Measurements from ENCODE around the gene ZNHIT2. TPM values are rescaled to one million over a fixed set of nuclear protein-coding genes. Genes with fewer than 3 reads are reported as not detected.

The ZNHIT2 gene
- total and polyA plus RNA-seq, 2 experiments from 2014 or later, result 17.7 to 18.1 TPM

DNA sequence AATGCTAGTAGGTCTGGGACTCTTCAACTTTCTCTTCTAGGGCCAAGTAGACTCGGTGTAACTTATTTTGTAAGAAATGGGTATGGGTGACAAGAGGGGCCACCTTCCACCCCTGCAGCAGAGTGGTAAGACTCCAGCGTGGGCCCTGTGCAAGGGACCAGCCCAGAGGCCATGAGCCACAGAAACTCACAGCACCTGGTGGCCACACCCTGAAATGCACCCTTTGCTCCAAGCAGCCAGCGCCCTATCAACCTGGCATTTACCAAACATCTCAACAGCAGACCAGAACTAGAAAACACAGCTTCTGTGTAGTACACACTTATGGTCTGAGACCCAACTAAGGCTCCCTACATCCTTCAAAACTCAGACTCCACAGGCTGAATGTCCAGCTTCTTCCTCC lies 39.4 kb downstream of the ZNHIT2 start:
- peaks cover 69% of the 10 kb centered on the region for H3K36me3 Mint-ChIP-seq (ENCODE audit: low read depth)
- peaks cover 16% of the 10 kb centered on the region for H3K36me3 ChIP-seq (ENCODE audit: insufficient read depth)
- H3F3A ChIP-seq (replicated peaks; ENCODE audit: low read depth), result peaks cover 29% of the 10 kb centered on the region; the same call in 1 of the 2 replicates
- H3K9me3 Mint-ChIP-seq, result no peaks in the 10 kb centered on the region; the same call in 2 of the 3 replicates
- no peak overlapping the region for H2AFZ ChIP-seq
- H3K4me1 Mint-ChIP-seq, result peaks cover 23% of the 10 kb centered on the region
- H3K4me3 ChIP-seq, result no peak overlapping the region
- H3K27me3 Mint-ChIP-seq (ENCODE audit: insufficient read depth, low read depth, poor library complexity), result peaks cover 8% of the 10 kb centered on the region
- no peak overlapping the region for H3K4me2 ChIP-seq
- peak overlapping the region; percentile 74; the same call in 1 of the 2 replicates for H3K27ac ChIP-seq (ENCODE audit: low read depth)
- peak; percentile 93 for ATAC-seq
- no peaks in the 10 kb centered on the region for H3K27me3 ChIP-seq (ENCODE audit: insufficient read depth)
- H4K20me1 ChIP-seq (replicated peaks; ENCODE audit: insufficient read depth), result peaks cover 42% of the 10 kb centered on the region
- peak; percentile 80 for DNase-seq (ENCODE audit: low spot score)
- no peak overlapping the region for H3K27ac Mint-ChIP-seq
- TF ChIP-seq, protein P1, sequence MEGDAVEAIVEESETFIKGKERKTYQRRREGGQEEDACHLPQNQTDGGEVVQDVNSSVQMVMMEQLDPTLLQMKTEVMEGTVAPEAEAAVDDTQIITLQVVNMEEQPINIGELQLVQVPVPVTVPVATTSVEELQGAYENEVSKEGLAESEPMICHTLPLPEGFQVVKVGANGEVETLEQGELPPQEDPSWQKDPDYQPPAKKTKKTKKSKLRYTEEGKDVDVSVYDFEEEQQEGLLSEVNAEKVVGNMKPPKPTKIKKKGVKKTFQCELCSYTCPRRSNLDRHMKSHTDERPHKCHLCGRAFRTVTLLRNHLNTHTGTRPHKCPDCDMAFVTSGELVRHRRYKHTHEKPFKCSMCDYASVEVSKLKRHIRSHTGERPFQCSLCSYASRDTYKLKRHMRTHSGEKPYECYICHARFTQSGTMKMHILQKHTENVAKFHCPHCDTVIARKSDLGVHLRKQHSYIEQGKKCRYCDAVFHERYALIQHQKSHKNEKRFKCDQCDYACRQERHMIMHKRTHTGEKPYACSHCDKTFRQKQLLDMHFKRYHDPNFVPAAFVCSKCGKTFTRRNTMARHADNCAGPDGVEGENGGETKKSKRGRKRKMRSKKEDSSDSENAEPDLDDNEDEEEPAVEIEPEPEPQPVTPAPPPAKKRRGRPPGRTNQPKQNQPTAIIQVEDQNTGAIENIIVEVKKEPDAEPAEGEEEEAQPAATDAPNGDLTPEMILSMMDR (conservative IDR thresholded peaks at IDR 0.05; ENCODE audit: low read depth in 2 of 2), result peak; percentile 63 to 66
- no peak for TF ChIP-seq JUNB (IDR thresholded peaks at IDR 0.05; ENCODE audit: unreplicated experiment)
- peaks cover 50% of the 10 kb centered on the region for H3K79me2 ChIP-seq (replicated peaks; ENCODE audit: insufficient read depth)
- H3K9me2 ChIP-seq (ENCODE audit: insufficient read depth), result no peaks in the 10 kb centered on the region
- H3K4me1 ChIP-seq (ENCODE audit: insufficient read depth), result peaks cover 8% of the 10 kb centered on the region; the same call in 1 of the 2 replicates
- no peak overlapping the region for H3K4me3 Mint-ChIP-seq

DNA sequence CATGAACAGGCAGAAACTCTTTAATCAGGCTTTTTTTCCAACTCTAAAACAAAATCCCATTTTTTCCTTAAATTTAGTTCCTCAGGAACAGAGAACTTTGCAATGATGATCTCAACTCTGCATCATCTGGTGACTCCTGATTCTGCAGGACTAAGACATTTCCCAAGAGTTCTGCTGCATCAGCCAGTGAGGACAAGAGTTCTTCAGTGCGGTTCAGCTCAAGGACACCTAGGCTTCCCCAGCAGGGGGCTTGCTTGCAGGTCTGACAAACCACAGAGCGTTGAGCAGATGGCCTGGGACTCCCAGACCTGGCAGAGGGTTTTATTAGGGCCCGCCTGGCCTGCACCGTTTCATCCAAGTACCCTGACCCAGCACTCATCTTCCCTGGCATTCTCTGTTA lies 40.0 kb downstream of the ZNHIT2 start:
- Histone ChIP-seq H3K27me3 (ENCODE audit: insufficient read depth) (no peaks in the 10 kb centered on the region), H3K4me3 (no peak overlapping the region), H3K36me3 (ENCODE audit: insufficient read depth) (peaks cover 16% of the 10 kb centered on the region), H3K4me2 (no peak overlapping the region), H3K79me2 (replicated peaks; ENCODE audit: insufficient read depth) (peaks cover 43% of the 10 kb centered on the region), H2AFZ (no peak overlapping the region), H4K20me1 (replicated peaks; ENCODE audit: insufficient read depth) (peaks cover 35% of the 10 kb centered on the region), H3K27ac (ENCODE audit: low read depth) (no peak overlapping the region), H3K9me2 (ENCODE audit: insufficient read depth) (no peaks in the 10 kb centered on the region), H3F3A (replicated peaks; ENCODE audit: low read depth) (peaks cover 26% of the 10 kb centered on the region; the same call in 1 of the 2 replicates), H3K4me1 (ENCODE audit: insufficient read depth) (peaks cover 1% of the 10 kb centered on the region; the same call in 1 of the 2 replicates)
- no peak for DNase-seq (ENCODE audit: low spot score)
- ATAC-seq, result no peak
- H3K4me3 Mint-ChIP-seq, result no peak overlapping the region; the same call in 2 of the 3 replicates
- H3K27ac Mint-ChIP-seq, result no peak overlapping the region
- H3K4me1 Mint-ChIP-seq, result peaks cover 17% of the 10 kb centered on the region
- H3K27me3 Mint-ChIP-seq (ENCODE audit: insufficient read depth, low read depth, poor library complexity), result peaks cover 10% of the 10 kb centered on the region
- H3K9me3 Mint-ChIP-seq, result no peaks in the 10 kb centered on the region; the same call in 2 of the 3 replicates
- TF ChIP-seq, protein P2, sequence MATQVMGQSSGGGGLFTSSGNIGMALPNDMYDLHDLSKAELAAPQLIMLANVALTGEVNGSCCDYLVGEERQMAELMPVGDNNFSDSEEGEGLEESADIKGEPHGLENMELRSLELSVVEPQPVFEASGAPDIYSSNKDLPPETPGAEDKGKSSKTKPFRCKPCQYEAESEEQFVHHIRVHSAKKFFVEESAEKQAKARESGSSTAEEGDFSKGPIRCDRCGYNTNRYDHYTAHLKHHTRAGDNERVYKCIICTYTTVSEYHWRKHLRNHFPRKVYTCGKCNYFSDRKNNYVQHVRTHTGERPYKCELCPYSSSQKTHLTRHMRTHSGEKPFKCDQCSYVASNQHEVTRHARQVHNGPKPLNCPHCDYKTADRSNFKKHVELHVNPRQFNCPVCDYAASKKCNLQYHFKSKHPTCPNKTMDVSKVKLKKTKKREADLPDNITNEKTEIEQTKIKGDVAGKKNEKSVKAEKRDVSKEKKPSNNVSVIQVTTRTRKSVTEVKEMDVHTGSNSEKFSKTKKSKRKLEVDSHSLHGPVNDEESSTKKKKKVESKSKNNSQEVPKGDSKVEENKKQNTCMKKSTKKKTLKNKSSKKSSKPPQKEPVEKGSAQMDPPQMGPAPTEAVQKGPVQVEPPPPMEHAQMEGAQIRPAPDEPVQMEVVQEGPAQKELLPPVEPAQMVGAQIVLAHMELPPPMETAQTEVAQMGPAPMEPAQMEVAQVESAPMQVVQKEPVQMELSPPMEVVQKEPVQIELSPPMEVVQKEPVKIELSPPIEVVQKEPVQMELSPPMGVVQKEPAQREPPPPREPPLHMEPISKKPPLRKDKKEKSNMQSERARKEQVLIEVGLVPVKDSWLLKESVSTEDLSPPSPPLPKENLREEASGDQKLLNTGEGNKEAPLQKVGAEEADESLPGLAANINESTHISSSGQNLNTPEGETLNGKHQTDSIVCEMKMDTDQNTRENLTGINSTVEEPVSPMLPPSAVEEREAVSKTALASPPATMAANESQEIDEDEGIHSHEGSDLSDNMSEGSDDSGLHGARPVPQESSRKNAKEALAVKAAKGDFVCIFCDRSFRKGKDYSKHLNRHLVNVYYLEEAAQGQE (IDR thresholded peaks at IDR 0.05; ENCODE audit: unreplicated experiment), result no peak
- TF ChIP-seq, protein P1 (conservative IDR thresholded peaks at IDR 0.05; ENCODE audit: low read depth in 2 of 2), result no peak
- TF ChIP-seq EZH2phosphoT487 (IDR thresholded peaks at IDR 0.05; ENCODE audit: unreplicated experiment), result no peak
- no peak for TF ChIP-seq POLR2AphosphoS5 (IDR thresholded peaks at IDR 0.05; ENCODE audit: low read depth)
- TF ChIP-seq STAT1 (IDR thresholded peaks at IDR 0.05; ENCODE audit: unreplicated experiment), result no peak
- TF ChIP-seq, protein P3, sequence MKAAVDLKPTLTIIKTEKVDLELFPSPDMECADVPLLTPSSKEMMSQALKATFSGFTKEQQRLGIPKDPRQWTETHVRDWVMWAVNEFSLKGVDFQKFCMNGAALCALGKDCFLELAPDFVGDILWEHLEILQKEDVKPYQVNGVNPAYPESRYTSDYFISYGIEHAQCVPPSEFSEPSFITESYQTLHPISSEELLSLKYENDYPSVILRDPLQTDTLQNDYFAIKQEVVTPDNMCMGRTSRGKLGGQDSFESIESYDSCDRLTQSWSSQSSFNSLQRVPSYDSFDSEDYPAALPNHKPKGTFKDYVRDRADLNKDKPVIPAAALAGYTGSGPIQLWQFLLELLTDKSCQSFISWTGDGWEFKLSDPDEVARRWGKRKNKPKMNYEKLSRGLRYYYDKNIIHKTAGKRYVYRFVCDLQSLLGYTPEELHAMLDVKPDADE (IDR thresholded peaks at IDR 0.05), result no peak
- TF ChIP-seq NANOG (IDR thresholded peaks at IDR 0.05; ENCODE audit: borderline replicate concordance), result no peak
- H3K36me3 Mint-ChIP-seq (ENCODE audit: low read depth), result peaks cover 64% of the 10 kb centered on the region

All from GM23338 (cell line).